HG03066 (cell line): ENCODE measurements around the gene ABLIM2.

ENCODE experiments used
- ATAC-seq: cut with Tn5 transposase; IDR thresholded peaks from one replicate; pipeline ENCODE4 v1.9.1; 2021; ENCODE audit warnings: low read depth; ENCODE audit not compliant: unreplicated experiment

Gene ABLIM2

DNA sequence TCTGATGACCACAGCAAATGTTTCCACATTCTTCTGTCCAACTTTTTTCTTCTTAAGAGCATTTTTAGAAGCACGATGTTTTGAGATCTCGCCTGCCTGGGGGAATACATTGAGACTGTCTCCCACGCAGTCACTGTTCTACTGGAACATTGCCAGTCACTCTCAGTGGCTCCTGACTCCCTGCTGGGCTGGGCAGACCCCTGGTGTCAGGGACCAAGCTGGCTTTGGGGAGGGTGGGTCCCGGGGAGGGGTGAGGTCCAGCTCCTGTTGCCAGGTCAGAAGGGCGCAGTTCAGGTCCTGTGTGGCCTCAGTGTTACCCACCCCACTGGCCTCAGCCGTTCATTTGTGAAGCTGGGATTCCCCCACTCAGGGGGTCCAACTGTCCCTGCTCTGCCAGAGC, 18.9 kb upstream of the ABLIM2 start:
- no peak for ATAC-seq

DNA sequence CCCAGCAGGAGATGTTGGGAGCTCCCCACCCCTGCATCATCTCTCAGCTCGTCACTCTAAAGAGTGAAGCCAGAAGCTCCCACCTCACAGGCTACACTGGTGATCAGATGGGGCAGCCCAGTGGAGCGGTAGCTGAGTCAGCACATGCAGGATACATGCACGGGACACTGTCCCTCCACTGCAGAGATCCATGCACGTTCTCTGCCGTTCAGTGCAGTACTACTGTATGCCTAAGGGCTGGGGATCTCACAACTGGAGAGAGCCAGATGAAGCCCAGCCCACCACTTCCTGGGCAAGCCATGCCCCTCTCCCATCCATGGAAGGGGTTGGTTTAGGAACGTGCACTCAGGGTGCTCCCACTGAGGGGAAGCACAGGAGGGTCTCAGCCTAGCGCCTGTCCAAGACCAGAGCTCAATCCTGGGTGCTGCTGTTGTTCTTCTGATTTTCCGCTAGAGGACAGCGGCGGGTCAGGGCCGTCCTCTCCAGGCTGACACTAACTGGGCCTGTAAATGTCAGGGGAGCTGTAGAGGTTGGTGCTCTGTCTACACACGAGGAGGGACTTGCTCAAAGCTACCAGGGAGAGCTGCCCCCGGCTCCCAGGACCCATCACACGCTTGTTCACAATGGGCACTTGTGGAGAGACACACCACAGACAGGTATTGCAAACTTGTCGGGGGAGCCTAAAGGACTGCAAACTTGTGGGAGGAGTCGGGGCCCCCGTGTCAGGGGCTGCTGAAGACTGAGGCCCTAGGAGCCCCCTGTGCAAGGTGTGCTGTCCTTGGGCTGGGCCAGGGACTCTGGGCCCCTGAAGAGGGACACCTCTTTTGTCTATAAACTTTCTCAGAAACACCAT, 18.2 kb upstream of the ABLIM2 start:
- peak; percentile 76 for ATAC-seq

DNA sequence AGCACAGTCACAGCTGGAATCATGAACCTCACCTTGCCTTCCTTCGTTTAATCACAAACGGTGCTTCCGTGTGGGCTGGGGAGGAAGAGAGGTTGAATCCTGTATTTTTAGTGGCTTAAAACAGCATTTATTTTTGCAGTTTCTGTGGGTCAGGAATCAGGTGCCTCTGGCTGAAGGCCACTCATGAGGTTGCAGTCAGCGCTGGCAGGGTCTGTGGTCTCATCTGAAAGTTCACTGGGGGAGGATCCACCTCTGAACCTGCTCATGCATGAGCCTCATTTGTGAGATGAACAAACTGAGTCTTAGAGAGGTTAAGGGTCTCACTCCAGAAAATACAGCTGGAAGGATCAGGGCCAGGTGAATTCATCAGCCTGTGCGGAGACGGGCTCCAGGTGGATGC, 17.1 kb upstream of the ABLIM2 start:
- no peak for ATAC-seq

DNA sequence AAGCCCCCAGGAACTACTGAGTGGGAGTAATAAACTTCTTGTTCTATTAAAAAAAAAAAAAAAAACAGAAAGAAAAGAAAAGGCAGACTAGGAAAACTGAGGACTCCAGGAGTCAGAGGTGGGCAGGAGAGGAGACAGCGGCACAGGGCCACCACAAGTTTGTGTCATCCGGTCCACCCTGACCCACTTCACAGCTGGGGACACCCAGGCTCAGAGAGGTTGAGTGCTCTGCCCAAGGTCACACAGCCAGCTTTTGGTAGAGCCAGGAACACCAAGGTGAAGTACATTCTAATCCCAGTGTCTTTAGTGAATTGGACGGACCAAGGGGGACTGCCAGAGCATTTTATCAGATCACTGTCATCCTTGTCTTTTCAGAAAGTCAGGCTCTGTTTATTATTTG, 16.4 kb upstream of the ABLIM2 start:
- no peak for ATAC-seq

DNA sequence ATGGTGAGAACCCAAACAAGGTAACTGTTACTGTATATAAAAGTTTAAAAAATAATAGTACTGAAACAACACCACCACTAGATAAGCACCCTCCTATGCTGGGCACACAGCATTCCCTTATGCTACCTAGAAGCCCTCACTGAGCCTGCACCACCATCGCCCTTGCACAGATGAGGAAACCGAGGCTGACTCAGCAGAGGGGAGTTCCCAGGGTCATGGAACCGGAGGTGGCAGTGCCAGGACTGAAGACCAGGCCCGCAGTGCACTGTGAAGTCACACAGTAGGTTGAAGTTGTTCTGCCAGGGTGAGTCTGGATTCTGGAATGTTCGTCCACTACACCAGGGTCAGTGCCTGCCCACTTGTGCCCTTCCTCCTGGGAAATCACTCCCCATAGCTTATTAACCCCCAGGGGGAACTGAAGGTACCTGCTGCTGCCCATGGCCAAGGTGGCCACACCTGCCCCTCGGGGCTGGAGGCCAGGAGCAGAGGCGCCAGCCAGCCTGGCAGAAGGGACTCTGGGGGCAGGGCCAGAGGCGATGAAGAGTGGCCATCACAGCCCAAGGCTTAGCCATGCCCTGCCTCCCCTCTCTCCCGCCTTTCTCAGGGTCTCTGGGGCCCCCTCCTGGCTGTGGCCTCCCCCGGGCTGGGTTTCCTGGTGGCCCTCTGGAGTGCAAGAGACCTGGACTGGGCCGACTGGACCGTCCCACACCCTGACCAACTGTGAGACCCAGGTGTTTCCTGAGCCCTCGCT, 15.1 kb upstream of the ABLIM2 start:
- ATAC-seq, result no peak

DNA sequence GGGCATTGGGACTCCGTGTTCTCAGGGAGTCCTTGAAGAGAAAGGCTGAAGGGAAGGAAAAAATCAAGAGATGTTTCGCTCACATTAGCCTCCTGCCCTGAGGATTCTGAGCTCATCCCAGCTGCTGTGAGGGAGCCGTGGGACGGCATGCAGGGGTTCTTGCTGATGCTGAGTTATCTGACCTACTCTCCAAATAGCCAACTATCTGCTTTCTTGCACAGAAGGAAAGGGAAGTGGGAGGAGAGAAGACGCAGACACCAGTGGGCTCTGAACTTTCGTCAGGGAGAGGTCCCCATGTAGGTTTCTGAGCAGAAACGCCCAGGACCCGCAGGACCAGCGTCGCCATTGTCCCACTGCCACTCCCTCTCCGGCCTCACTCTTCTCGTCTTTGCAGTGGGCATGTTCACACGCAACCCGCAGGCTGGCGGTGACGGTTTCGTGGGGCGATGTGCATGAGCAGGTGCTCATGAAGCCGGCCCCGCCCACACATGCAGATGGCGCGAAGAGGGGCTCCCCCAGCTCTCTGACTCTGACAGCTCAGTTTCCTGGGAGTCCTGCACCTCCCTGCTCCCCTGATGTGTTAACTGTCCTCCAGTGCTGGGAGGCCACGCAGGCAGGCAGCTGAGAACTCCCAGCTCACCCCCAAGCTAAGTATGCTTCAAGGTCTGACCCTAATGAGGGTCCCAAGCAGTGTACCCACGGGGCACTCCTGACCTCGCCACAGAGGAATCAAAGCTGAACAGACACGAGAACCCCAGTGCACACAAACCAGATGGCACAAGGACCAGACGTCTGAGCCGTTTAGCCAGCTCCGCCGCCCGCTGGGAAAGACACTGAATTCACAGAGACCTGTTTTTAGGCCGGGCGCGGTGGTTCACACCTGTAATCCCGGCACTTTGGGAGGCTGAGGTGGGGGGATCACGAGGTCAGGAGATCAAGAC, 13.6 kb upstream of the ABLIM2 start:
- ATAC-seq, result peak; percentile 66

DNA sequence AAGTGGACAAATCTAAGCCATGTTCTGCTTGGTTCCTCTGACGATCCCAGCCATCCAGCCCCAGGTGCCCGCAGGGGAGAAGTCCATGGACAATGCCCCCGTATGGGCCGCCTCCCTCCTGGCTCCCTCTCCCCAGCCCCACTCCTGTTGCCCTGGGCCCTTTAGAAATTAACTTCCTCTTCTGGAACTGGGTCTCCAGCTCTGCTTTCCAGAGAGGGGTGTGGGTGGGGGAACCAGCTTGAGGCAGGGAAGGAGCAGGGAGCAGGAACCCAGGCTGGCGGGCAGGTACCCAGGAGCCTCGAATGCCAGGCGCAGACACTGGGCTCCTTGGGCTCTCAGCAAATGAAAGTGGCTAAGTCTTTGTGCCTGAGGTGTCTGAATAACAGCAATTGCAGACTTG, 12.7 kb upstream of the ABLIM2 start:
- no peak for ATAC-seq

DNA sequence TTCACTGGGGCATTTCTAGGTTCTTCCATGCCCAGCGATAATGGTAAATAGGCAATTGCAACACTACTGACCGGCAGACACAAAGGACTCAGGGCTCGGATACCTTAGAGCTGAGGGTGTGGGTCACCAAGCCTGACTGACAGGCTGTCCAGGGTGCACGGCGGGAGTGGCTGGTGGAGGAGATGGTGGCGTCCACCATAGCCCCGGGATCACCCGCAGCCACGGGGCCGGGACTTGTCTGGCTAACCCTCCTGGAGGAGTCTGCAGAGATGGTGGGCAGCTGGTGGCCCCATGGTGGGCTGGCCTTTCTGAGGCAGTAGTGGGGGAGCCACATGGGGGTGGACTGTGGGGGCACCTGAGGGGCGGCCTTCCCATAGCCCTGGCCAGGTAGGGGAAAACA, 11.7 kb upstream of the ABLIM2 start:
- no peak for ATAC-seq

DNA sequence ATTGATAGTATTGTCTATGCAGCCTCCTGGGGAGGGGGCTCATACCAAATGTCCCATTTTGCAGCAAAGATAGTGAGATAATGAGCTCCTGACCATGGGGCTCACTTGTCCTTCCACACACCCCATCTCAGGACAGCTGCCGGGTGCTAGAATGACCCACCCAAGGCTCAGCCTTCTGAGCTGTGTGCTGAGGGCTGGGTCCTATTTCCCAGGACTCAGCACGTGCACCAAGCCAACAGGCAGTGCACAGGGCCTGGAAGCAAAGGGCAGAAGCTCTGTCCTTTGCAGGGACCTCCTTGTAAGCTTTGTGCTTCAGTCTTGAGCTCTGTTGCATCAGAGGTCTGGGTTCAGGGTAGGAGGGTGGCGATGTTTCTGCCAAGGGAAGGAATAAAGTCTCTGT, 11.2 kb upstream of the ABLIM2 start:
- ATAC-seq, result no peak

DNA sequence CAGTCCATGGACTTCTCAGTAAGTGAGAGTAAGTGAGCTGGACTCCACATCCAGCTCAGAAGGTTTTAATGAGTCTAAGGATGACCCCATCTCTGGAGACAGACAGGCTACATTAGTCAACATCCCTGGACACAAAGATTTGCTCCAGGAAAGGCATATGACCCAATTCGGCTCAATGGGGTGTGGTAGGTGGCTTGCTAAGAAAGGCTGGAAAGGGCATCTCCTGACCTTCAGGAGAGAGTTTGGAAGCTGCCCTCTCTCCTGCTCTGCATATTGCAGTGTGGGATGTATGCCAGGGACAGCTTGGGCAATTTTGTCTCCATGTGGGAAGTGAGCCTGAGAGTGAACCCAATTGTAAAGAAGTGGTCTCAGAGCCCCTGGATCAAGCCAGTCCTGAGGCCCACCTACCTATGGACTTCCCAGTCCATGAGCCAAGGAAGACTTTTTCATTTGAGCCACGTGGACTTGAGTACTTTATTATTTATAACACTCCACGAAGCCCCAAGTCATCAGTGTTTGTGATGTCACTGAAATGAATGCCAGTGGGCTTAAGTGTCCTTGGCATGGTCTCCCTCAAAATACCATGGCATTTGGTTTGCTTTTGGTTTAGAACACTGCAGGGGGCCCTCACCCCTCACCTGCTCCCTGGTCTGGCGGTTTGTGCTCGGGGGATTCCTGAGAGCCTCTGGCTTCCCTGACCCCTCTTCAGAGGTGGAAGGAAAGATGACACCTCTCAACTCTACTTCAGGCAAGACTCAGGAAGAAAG, 10.4 kb upstream of the ABLIM2 start:
- no peak for ATAC-seq

DNA sequence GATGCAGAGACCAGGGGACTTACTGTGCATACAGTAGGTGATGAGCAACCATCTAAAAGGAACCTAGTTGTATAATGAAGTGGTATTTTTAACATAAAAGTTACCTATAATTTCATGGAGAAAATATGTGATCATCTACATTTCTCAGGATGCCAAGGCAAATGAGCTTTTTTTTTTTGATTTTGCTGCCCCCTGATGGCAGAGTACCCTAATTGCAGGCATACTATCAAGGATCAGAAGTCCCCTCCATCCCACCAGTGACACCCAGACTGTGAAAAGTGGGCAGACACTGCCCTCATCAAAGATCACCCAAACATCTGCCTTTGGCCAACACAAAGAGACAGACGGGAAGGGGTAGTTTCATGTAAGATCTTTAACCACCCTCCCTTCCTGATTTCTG, 9.6 kb upstream of the ABLIM2 start:
- no peak for ATAC-seq

DNA sequence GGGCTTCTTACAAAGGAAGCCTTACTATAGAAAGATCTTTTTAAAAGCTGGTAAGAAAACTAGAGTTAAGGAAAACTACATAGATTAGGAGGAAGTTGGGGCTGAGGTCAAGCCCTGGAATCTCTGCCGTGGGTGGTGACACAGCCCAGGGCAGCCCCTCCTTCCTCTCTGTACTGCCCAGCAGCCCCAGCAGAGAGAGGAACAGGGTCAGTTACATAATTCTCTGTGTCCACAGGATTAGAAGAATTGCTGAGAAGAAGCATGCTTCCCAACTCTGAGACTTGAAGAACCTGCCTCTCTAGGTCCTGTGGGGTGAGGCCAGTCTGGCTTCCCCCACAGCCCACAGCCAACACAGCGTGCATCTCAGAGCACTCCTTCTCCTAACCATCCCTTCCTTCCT, 9.2 kb upstream of the ABLIM2 start:
- no peak for ATAC-seq

DNA sequence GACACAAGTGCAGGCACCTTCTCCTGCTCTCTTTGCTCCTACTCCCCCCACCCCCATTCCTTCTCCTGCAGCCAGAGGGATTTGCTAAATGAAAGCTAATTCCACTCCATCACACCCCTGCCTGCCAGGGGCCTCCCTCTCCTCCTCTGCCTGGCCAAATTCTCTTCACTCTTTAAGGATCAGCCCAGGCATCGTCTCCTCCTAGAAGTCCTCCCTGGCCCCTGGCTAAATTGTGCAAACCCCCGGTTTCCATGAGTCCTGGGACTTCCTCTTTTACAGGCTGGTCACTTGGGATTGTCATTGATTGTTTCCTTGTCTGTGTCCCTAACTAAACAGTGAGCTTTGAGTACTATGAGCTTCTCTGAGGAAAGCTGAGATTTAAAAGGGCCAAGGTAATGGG, 8.7 kb upstream of the ABLIM2 start:
- ATAC-seq, result no peak

DNA sequence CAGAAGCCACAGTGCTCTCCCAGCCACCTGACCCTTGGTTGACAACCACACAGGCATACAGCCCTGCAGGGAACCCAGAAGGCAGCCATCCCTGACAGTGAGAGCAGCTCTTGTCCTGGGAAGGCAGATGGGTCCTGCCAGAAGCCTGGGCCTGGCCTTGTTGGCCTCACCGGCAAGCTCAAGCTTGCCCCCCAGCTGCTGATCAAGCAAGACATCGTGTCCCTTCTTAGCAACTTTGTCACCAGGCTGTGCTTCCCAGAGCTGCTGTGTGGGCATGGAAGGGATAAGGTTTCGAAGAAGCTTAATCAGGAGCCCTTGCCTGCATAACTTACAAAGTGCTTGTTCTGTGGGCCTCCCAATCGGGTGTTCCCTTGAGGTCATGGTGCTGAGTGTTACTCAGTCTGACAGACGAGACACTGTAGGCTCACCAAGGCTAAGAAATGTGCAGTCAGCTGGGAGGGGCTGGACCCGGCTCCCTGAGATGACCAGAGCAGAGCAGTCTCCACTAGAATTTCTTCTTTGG, 6.8 kb upstream of the ABLIM2 start:
- no peak for ATAC-seq

DNA sequence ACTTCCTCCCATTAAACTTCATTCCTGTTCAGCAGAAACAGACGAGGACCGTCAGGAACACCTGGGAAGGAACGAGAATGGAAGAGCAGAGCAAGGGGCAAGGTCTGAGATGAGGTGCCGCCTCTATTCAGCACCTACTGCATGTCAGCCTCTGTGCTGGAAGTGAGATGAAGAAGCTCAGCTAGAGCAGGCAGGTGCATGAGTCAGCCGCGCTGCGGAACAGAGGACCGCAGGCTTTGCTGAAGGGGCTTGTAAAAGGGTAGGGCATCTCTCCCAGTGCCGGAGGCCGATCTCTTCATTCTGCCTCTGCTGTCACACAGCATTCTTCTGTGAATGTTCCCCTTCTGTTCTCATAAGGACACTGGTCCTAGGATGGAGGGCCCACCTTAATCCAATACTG, 6.1 kb upstream of the ABLIM2 start:
- no peak for ATAC-seq

DNA sequence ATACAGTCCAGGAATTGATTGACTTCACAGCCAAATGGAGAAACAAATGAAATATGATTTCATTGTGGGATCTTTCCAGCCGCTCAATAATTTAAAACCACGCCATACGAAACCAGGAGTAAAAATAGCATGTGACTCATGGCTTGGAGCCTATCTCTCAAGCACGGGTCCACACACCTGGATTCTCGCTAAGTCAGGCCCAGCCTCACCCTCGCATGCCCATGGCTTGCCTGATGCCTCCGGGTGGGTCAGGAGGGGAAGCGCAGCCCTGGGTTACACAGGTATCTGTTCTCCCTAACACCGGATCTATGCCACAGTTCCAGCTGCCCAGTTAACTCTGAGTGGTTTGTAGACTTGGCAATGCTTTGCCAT, 5.6 kb upstream of the ABLIM2 start:
- ATAC-seq, result no peak

DNA sequence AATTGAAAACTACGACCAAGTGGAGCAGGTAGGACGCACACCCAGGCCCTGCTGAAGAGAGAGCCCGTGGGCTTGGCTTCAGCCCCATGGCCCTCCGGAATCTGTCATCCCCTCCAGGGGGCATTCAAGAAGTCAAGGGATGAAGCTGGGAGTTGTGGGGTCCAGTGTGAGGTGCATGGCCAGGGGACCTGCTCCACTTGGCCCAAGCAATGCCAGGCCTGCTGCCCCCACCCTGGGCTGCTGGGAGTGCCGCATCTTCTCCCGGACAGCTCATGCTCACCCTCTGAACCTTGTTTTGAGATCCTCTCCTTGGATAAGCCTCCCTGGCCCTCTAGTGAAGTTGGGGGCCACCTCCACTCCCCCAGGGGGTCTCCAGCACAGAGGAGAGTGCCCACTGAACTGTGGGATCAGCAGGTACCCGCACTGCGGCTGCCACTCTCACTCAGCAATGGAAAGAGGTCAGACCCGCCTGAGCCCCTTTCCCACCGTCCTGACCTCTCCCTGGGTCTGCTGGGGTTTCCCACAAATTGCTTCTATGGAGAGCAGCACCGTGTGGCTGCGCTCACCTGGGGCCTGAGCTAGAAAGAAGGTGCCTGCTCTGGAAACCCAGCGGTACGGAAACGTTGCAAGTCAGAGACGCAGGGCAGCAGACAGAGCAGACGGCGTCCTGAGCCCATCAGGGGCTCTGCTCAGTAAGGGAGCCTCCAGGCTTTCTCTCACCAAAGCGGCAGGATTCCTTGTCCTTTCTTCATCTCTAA, 5.0 kb upstream of the ABLIM2 start:
- no peak for ATAC-seq

DNA sequence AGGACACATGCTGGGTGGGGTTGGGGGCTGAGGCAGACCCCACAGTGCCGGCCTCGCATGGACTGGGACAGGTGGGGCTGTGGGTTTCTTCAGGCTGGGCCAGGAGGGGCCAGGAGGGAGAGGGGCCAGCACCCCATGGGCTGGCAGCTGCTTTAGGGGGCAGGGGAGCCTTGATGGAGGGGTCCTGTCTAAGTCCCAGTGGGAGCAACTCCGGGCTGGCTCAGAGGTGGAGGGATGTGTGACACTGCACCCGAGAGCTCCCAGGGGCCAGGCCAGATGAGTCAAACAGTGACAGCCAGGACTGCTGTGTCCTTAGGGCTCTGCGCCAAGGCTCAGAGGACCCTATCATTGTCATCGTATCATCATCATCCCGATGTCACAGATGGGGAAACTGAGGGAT, 4.4 kb upstream of the ABLIM2 start:
- no peak for ATAC-seq

DNA sequence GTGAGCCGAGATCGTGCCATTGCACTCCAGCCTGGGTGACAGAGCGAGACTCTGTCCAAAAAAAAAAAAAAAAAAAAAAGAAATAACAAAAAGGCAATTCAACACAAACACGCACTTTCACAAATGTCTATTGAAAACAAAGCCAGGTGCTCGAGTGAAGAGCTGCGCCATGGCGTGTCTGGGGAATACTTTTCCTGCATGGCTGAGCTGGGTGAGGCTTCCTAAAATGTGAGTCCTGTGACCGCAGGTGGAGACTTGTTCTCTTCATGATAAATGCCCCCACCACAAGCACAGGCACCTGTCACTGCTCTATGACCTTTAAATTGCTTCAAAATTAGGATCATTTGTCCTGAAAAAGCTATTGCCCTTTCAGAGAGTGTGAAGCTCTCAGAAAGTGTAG, 4.0 kb upstream of the ABLIM2 start:
- ATAC-seq, result no peak
